Measurements from ENCODE around the gene DNAH8.
A peak's percentile ranks its signal among the peaks of the same experiment; 100 is the strongest.

Gene DNAH8

GRCh38 chr6:38701551-38701950, 13.6 kb upstream of the DNAH8 start:
- no peak for DNase-seq

GRCh38 chr6:38702558-38703397, 12.3 kb upstream of the DNAH8 start, which contains the start of gene GLO1:
GLO1 (minus strand) TSS chr6:38703145; CDS start chr6:38703054, 91 bp downstream.
- DNase-seq, result peak; percentile 96

GRCh38 chr6:38703949-38704590, 11.0 kb upstream of the DNAH8 start:
- no peak for DNase-seq

GRCh38 chr6:38705924-38706323, 9.2 kb upstream of the DNAH8 start:
- DNase-seq, result no peak

GRCh38 chr6:38708496-38708895, 6.6 kb upstream of the DNAH8 start:
- DNase-seq, result no peak

- no peak for DNase-seq
Observed at GRCh38 chr6:38713812-38714211, 1.3 kb upstream of the DNAH8 start.

GRCh38 chr6:38714239-38715015, 684 bp upstream of the DNAH8 start:
- no peak for DNase-seq

- DNase-seq, result no peak
Observed at GRCh38 chr6:38716825-38717224, 1.7 kb downstream of the DNAH8 start.

- DNase-seq, result no peak
Observed at GRCh38 chr6:38719358-38719757, 4.2 kb downstream of the DNAH8 start.

- DNase-seq, result no peak
Observed at GRCh38 chr6:38720295-38720694, 5.2 kb downstream of the DNAH8 start.

- DNase-seq, result no peak
Observed at GRCh38 chr6:38722038-38722437, 6.9 kb downstream of the DNAH8 start.

GRCh38 chr6:38722727-38723334, 7.7 kb downstream of the DNAH8 start:
- DNase-seq, result no peak

- no peak for DNase-seq
Observed at GRCh38 chr6:38723783-38724182, 8.7 kb downstream of the DNAH8 start.

GRCh38 chr6:38724343-38724742, 9.2 kb downstream of the DNAH8 start:
- no peak for DNase-seq

GRCh38 chr6:38725414-38726183, 10.5 kb downstream of the DNAH8 start:
- no peak for DNase-seq

- DNase-seq, result no peak
Observed at GRCh38 chr6:38728203-38728602, 13.1 kb downstream of the DNAH8 start.

- DNase-seq, result no peak
Observed at GRCh38 chr6:38730140-38730862, 15.2 kb downstream of the DNAH8 start.

GRCh38 chr6:38736951-38737350, 21.8 kb downstream of the DNAH8 start:
- DNase-seq, result no peak

GRCh38 chr6:38738261-38738660, 23.1 kb downstream of the DNAH8 start:
- DNase-seq, result no peak

- DNase-seq, result no peak
Observed at GRCh38 chr6:38739532-38739931, 24.4 kb downstream of the DNAH8 start.

- DNase-seq, result no peak
Observed at GRCh38 chr6:38749473-38749872, 34.4 kb downstream of the DNAH8 start.
